C1 segment of cervical spinal cord (tissue), 14 donors: ENCODE measurements around the gene SLC5A11.

Experiments used
- DNase-seq, 14 donors: peaks; one replicate each; lab custom pipeline; 2025; lab: John Stamatoyannopoulos, UW

SLC5A11 gene

GRCh38 chr16:24918641-24919040, 72.9 kb downstream of the SLC5A11 start:
- DNase-seq: no peak

DNA sequence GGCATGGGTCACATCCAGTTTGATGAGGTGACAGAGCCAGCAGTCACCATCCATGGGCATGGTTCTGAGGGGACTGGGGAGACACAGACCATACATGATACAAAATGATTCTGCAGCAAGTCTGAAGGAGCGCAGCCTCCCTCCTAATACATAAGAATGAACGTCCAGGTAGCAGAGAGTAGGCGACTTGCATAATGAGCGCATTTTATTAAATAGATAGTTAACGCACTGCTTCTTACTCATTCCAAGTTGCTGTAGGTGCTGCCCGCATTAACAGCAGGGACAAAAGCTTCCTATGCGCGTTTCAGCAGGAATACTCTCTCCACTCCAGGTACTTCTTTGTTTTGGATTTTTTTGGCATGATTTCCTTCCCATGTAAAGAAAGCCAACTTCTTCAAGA, 73.8 kb downstream of the SLC5A11 start:
- DNase-seq: no peak

DNA sequence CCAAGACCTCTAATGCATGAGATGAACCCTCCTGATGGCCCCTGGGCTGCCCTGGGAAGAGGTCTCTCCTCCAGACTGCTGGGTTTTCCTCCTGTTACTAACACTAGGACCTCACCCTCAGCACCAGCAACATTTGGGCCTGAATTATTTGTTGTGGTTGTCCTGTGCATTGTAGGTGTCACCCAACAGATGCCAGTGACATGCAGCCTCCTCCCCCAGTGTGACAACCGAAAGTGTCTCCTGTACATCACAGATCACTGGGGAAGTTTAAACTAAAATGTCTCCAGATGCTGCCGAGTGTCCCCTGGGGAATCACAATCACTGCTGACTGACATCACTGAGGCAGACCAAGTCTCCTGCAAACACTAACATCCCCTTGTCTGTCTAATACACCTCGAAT, 74.8 kb downstream of the SLC5A11 start:
- no peak for DNase-seq

DNA sequence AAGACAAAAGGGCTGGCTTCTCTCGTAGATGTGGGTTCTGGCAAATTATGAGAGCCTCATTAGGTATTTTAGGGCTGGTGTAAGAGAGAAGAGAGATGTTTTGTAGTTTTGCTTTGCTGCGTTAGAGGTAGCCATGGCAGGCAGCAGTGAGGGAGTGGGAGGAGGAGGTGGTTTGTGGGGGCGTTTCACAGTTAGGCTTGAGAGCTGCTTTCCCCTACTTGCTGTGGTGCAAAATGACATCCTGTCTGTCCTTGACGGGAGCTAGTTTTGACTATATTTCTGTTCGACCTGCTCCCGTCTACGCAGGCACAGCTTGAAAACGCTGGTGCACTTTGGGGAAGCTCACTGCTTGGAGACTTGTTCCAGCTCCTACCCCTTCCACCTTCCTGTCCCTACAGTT, 75.5 kb downstream of the SLC5A11 start:
- no peak for DNase-seq

DNA sequence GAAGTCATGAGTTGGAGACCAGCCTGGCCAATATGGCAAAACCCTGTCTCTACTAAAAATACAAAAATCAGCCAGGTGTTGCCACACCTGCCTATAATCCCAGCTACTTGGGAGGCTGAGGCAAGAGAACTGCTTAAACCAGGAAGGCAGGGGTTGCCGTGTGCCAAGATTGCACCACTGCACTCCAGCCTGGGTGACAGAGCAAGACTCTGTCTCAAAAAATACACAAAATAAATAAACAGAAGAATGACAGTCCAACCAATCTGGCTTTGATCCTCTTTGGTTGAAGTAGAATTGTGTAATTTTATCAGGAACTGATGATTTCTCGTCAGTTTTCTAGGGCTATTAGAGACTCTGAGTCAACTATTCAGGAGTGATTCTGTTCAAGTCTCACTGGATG, 79.4 kb downstream of the SLC5A11 start:
- DNase-seq: no peak

- DNase-seq: no peak
Measured at GRCh38 chr16:24929409-24929808, 83.6 kb downstream of the SLC5A11 start.

GRCh38 chr16:24930440-24930839, 84.7 kb downstream of the SLC5A11 start:
- no peak for DNase-seq

- DNase-seq: no peak
Measured at GRCh38 chr16:24931091-24931490, 85.3 kb downstream of the SLC5A11 start.

DNA sequence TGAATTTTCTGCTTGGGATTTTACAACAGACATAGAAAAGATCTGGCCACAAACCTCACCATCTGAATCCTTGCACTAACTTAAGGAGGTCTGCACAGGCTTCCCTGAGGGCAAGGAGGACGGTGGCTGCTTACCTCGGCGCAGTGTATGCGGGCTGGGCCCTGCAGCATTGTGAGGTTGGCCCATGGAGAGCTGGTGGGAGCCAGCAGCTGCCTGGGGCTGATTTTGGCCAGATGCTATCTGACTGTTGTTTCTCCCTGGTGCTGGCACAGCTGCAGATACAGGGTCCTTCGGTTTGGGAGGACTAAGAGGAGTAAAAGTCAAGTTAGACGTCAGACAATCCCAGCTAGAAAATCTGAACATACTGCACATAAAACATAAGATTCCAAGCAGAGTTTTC, 89.6 kb downstream of the SLC5A11 start:
- no peak for DNase-seq

GRCh38 chr16:24936151-24936550, 90.4 kb downstream of the SLC5A11 start:
- DNase-seq: no peak

- DNase-seq: no peak
Measured at GRCh38 chr16:24939224-24939623, 93.5 kb downstream of the SLC5A11 start.

DNA sequence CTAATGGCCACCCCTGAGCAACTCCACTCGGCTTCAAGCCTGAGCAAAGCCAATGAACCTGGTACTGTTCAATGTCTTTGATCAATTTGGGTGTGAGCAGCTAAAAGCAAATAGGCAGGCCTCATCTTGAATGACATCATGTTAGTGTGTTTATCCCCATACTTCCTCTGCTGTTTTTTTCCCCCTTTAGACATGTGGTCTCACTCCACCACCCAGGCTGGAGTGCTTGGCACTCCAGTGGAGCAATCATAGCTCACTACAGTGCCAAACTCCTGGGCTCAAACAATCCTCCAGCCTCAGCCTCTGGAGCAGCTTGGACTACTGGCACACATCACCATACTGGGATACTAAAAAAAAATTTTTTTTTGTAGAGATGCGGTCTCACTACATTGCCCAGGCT, 94.0 kb downstream of the SLC5A11 start:
- DNase-seq: no peak

DNA sequence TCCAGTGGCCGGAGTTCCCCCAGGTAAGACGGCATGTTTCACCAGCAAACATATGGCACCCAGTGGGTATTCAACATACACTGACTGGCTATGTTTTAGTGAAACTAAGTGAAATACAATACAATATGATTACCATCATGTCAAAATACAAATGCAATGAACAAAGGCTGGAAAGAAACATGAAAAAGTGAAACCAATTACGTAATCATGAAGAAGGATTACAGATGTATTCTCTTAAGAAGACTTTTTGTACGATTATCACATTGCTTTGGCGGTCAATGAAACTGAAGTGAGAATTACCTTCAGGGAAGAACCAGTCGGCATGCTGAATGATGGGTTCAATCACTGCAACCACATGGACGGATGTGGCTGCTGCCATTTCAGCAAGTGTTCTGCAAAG, 97.7 kb downstream of the SLC5A11 start:
- no peak for DNase-seq

- no peak for DNase-seq
Measured at GRCh38 chr16:24944206-24944605, 98.4 kb downstream of the SLC5A11 start.

DNA sequence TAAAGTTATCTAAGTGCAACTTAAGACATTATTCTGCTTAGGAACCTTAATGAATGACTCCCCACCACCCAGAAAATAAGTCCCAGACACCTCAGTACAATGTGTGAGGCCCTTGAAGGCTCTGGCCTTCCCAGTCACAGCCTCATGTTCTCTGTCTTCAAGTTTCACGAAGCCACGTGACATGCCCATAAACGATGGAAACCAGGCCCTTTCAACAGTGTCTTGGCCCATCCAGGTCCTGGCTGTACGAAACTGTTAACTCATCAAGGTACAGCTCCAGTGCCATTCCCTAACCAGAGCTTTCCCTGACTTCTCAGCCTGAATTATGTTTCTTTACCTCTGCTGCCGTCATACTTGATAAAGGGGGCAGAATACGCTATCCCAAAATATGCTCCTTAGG, 100.4 kb downstream of the SLC5A11 start:
- no peak for DNase-seq

GRCh38 chr16:24950275-24950674, 104.5 kb downstream of the SLC5A11 start:
- no peak for DNase-seq

DNA sequence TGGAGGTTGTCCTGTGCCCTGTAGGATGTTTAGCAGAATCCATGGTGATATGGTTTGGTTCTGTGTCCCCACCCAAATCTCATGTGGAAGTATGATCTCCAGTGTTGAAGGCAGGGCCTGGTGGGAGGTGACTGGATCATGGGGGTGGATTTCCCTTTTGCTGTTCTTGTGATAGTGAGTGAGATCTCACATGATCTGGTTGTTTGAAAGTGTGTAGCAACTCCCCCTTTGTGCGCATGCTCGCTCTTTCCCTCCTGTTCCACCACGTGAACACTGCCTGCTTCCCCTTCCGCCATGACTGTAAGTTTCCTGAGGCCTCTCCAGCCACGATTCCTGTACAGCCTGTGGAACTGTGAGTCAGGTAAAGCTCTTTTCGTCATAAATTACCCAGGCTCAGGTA, 107.5 kb downstream of the SLC5A11 start:
- no peak for DNase-seq

DNA sequence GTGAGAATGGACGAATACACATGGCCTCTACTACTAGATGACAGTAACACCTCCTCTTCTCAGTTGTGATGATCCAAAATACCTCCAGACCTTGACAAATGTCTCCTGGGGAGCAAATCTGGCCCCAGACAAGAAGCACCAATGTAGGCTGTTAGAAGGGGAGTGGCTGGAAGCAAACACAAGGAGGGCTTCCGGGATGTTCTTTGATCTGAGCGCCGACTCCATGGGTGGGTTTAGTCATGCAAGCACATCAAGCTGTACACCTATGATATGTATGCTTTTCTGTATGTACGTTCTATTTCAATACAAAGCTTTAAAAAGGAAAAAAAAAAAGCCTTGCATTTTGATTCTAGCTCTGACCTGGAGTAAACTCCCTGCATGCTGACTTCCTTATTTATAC, 108.0 kb downstream of the SLC5A11 start:
- DNase-seq: no peak

DNA sequence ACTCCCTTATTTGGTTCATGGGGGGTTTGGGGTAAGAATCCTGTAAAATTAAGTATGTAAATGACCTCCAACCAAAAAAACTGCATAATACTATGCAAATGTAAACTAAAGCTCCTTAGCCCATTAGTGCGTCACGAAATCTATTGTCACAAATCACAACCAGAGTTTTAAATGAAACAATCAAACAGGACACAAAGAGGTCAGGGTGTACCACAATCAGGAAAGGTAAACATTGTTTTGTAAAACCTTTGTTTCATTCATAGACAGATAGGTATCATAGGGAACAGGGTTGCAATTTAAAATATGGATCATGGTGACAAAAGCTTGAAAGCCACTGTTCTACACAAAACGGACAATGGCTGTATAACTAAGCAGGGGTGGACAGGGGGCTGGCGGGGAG, 108.4 kb downstream of the SLC5A11 start:
- DNase-seq: no peak

DNA sequence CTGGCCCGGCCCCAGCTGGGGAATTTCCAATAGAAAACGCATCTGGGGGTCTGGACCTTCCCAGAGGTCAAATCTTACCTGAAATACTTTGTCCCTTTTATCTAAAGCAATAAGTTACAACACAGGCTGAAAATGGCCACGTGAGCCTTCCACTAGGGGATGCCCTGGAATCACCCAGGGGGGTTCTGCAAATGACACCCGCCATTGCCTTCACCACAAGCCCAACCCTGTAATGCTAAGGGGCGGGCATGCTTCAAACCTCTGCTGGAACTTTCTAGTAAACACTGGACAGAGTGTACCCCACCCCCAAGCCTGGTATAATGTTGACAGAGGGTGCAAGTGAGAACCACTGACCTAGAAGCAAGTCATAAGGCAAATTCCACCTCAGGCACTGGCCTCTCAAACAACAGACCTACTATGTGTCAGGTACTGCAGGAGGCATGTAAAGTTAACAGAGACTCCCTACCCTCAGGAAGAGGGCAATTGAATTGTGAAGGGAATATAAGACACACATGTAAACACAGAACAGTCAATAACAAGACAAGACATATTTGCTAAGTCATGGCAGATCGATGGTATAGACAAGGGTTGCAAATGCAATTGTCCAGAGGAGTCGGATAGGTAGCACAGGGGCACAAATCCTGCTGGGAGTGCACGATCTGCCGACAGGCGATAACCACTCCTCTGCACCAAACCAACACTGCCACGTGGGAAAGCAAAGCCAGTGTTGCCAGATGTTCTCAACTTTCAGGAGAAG, 110.4 kb downstream of the SLC5A11 start:
- no peak for DNase-seq

GRCh38 chr16:24957887-24958286, 112.1 kb downstream of the SLC5A11 start:
- DNase-seq: no peak
